NCI-H526 treated with DMSO at 0.1 percent for 48 hours (cell line): ENCODE measurements around the gene POLN.

Experiments
- DNase-seq: peaks from one replicate; lab custom pipeline; 2025; lab: John Stamatoyannopoulos, UW

The POLN gene

GRCh38 chr4:2082118-2082517 lies 159.8 kb downstream of the POLN start:
- DNase-seq: no peak

GRCh38 chr4:2081540-2081939 lies 160.4 kb downstream of the POLN start:
- no peak for DNase-seq

DNA sequence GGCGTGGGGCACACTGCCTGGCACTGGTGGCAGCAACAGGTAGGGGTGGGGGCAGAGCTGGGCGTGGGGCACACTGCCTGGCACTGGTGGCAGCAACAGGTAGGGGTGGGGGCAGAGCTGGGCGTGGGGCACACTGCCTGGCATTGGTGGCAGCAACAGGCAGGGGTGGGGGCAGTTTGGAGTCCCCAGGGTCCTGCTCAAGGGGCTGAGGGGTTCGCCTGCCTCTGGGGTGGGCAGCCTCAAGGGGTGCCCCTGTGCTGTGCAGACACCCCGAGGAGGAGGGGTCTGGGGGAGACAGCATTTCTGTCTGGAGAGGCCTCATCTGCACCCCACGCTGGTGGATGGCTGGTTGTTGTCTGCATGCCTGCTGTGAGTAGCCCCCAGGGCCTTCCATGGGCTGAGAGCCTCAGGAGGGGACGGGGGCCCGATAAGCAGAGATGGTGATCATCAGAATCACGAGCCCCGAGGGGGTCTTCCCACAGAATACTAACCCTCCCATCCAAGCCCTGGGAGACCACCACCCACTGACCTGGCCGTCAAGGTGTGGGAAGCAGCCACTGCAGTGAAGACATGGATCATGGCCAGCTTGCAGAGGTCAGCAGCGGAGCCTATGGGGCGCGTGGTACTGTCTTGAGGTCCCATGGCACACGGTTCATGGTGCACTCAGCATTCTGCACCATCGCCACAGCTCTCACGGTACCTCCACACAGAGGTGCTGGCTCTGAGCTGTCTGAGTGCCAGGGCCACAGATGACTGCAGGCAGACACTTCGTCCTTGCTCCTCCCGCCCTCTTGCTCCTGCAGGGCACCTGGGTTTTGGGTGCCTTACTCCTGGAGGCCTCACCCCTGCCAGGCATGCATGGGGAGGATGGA lies 161.3 kb downstream of the POLN start:
- DNase-seq: no peak

GRCh38 chr4:2079926-2080325 lies 162.0 kb downstream of the POLN start:
- DNase-seq: no peak

- no peak for DNase-seq
Observed at GRCh38 chr4:2079006-2079405, 162.9 kb downstream of the POLN start.

DNA sequence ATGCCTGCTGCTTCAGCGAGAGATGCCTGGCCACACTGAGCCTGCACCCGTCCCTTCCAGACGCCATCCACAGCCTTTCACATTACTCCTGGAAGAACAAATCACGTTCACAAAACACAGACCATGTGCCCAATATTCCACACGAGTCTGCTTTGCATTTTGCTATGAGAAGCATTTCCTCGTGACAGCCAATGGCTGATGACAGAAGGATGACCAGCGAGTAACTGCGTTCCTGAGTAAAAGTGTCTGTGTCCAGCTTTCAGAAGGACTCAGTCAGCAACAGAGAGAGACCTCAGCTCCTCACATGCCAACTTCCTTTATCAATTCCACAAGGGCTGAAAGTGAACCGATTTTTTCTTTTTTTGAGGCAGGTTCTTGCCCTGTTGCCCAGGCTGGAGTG lies 163.3 kb downstream of the POLN start:
- DNase-seq: no peak

- DNase-seq: no peak
Observed at GRCh38 chr4:2077537-2078460, 164.1 kb downstream of the POLN start.

DNA sequence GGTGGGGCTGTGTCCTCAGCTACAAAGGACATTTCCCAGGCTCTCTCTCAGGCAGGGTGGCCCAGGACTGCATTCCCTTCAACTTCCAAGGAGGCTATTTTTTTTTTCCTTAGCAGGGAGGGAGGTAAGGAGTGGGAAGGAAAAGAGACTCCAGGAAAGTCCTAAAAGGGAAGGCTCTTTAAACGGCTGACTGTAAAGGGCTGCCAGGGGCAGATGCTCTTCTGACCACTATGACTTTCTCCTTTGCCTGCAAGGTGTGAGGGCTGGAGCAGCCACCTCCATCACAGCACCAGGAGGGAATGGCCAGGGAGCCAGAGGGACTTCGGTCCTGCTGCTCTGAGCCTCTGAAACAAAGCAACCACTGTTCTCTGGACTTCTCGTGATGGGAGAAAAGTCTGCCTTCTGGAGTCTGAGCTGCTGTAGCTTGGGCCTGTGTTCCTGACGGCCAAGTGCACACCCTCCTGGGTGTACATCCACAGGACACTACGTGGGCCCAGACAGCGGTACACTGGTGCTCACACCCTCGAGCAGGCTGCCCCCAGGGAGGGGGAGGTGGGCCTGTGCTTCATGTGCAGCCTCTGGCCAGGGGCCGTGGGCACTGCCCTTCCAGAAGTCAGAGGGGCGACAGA lies 164.9 kb downstream of the POLN start:
- no peak for DNase-seq

DNA sequence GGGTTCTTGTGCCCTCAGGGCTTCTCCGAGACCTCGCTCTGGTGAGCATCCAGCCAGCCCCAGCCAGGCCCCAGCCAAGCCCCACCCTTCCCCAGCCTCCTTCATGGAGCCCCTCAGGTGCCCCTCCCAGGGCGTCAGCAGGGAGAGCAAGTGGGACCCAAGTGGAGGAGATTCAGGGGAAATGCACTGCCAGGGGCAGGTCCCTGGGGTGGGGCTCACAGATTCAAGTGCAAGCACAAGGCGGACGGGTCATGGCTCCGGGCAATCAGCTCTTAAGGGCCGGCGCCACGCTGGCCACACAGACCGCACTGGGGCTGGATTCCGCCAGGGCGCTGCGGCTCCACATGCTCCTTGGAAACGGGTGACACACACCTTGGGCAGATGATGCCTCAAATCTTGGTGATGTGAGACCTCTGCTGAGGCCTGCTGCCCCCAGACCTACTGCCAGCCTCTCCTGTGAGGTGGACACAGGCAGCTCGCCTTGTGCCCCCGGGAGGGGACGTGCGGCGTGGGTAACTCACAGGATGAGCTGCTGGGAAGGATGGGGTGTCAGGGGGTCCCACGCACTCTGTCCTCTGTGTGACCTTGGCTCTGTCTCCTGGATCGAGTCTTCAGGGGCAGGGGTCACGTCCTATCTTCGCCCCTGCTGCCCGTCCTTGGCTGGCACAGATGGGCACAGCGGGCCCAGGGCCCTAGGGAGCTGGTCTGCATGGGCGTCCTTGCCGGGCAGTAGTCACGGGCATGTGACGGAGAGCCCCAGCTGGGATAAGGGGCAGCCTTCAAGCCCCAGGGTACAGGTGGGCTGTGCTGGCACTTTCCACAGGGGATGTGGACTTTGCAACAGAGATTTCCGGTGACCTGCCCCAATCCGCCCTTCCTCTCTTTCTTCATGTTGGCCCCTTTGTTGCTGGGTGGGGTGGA lies 165.7 kb downstream of the POLN start:
- no peak for DNase-seq

DNA sequence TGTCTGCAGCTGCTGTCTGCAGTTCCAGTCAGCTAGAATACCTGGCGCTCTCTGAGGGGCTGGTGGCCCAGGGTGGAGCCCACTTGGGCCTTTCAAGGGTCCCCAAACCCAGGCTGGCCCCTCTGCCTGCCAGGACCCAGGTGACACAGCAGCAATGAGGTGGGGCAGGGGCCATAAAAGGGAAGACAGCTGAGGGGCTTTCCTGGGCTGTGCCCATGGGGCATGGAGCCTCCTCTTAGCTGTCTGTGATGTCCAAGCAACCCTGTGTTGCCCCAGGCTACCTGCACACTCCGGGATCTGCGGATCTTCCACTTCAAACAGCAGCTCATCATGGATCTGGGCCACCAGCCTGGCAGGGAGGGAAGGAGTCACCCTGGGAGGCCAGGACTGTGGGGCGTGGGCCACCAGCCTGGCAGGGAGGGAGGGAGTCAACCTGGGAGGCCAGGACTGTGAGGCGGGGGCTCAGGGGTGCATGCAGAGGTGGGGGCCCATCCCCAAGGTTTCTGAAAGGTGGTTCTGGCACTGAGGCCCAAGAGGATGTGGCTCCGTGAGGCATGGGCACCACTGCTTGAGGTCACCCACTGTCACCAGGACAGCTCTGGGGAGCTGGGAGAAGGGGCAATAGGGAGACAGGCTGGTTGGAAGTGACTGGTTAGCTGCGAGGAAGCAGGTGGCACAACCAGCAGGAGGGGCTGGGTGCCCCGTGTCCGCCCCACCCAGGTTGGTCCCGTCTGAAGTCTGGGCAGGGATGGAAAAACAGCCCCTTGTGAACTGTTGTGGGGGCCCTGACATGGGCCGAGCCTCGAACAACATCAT lies 166.5 kb downstream of the POLN start:
- no peak for DNase-seq

GRCh38 chr4:2074588-2074987 lies 167.3 kb downstream of the POLN start:
- no peak for DNase-seq

DNA sequence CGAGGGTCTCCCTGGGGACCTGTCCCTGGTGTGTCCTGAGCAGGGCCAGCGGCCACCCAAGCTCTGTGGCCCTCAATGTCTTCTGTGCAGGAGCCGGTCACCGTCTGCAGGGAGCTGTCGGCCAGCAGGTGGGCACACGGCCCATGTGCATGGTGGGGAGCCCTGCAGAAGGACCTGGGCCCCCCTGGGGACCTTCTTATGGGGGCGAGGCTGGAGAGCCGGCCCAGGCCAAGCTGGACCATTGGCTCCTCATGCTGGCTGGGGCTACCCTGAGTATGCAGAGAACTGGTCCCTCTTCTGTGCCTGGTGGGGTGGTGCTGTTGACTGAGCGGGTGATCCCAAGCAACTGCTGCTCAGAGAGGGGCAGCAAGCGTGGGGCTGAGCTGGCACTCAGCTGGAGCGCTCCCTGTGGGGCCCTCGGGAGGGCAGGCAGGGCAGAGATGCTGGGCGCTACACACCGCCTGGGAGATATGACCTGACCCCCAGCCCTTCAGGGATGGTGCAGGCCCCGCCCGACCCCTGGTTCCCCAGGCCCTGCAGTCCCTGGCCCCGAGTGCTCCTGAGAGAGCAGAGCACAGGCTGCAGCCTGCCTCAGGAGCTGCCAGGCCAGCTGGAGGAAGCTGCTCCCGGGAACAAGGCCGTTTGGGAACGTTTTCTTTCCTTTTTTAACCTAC lies 168.0 kb downstream of the POLN start:
- no peak for DNase-seq

GRCh38 chr4:2072971-2073807 lies 168.7 kb downstream of the POLN start:
- DNase-seq: no peak

- DNase-seq: no peak
Observed at GRCh38 chr4:2071912-2072867, 169.7 kb downstream of the POLN start.

- DNase-seq: no peak
Observed at GRCh38 chr4:2071252-2071911, 170.5 kb downstream of the POLN start.

DNA sequence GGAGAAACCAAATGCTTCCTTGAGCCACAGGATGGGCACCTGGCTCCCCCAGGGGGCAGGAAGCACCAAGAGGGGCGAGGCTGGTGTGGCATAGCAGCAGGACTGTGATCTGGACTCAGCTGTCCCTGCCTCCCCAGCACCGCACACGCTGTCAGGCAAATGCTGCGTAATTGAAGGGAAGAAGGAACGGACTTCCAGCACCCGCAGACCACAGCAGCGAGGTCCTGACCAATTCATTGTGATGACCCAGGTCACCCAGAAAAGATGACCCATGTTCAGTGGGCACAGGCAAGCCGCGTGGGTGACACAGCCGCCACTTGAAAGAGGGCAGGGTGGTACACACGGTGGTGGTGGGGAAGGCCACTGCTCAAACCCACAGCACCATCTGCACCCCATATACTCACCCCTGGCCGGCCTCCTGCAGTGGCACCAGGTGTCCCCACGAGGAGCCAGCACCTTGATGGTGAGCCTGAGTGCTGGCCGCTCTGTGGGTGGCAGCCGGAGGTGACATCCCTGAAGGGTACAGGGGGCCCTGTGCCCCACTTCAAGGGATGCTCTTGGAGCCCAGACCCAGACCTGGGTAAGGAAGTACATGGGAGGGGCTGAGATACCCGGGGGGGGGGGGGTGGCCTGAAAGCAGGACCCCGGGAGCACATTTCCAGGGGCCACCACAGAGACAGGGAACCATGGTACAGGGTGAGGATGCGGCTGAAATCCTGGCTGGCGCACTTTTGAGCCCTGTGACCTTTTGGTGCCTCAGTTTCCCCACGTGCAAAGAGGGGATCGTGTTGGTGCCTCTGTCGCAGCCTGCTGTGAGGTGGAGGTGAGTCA lies 171.3 kb downstream of the POLN start:
- no peak for DNase-seq
